Neuronal stem cell (in vitro differentiated cells): ENCODE data around the gene NPDC1.
A peak's percentile ranks its signal among the peaks of the same experiment; 100 is the strongest.

Experiments
- DNase-seq: peaks from one replicate; pipeline ENCODE4 v3.0.0-alpha.2; 2013; ENCODE audit warnings: low spot score
- H2AFZ ChIP-seq: one replicate; pipeline ENCODE4 v1.6.1; 2013; ENCODE audit warnings: mild to moderate bottlenecking, low read length, inconsistent platforms
- H2AK5ac ChIP-seq: 2 replicates; pipeline ENCODE4 v1.6.1; 2013; ENCODE audit warnings: low read depth, mild to moderate bottlenecking, inconsistent platforms, low read length, moderate library complexity, mixed read lengths
- H2BK120ac ChIP-seq: 2 replicates; pipeline ENCODE4 v1.6.1; 2013; ENCODE audit warnings: low read depth, mild to moderate bottlenecking, inconsistent platforms, low read length, moderate library complexity, mixed read lengths
- H2BK12ac ChIP-seq: one replicate; pipeline ENCODE4 v1.6.1; 2013; ENCODE audit warnings: low read length, inconsistent platforms
- H2BK15ac ChIP-seq: 2 replicates; pipeline ENCODE4 v1.6.1; 2013; ENCODE audit warnings: mild to moderate bottlenecking, low read length, inconsistent platforms, mixed read lengths
- H2BK5ac ChIP-seq: one replicate; pipeline ENCODE4 v1.6.1; 2013; ENCODE audit warnings: inconsistent platforms, mild to moderate bottlenecking, low read length, moderate library complexity
- H3K14ac ChIP-seq: one replicate; pipeline ENCODE4 v1.6.1; 2013; ENCODE audit warnings: low read length, inconsistent platforms
- H3K18ac ChIP-seq: 2 replicates; pipeline ENCODE4 v1.6.1; 2013; ENCODE audit warnings: low read length, inconsistent platforms
- H3K23ac ChIP-seq: 2 replicates; pipeline ENCODE4 v1.6.1; 2013; ENCODE audit warnings: low read depth, mild to moderate bottlenecking, mixed read lengths, low read length, inconsistent platforms; ENCODE audit not compliant: poor library complexity
- H3K27ac ChIP-seq: replicated peaks from 3 replicates; pipeline ENCODE4 v1.5.1; 2013; ENCODE audit warnings: low read length, inconsistent platforms
- H3K27me3 ChIP-seq, 3 experiments: 2 replicates each; pipeline ENCODE4 v1.6.1; 2013; ENCODE audit warnings: low read length in 3 of 3, mild to moderate bottlenecking in 2 of 3, inconsistent platforms in 1 of 3, low read depth in 1 of 3, mixed read lengths in 1 of 3, moderate library complexity in 1 of 3; ENCODE audit not compliant: control insufficient read depth in 3 of 3, insufficient read depth in 3 of 3
- H3K36me3 ChIP-seq, 2 donors: replicated peaks in 1 of 2; 2 replicates each; pipeline ENCODE4 v1.6.1; 2013; ENCODE audit warnings: low read length in 2 of 2; ENCODE audit not compliant: control insufficient read depth in 2 of 2, insufficient read depth in 2 of 2
- H3K4ac ChIP-seq: 2 replicates; pipeline ENCODE4 v1.6.1; 2013; ENCODE audit warnings: inconsistent platforms, mild to moderate bottlenecking, low read length, moderate library complexity
- H3K4me1 ChIP-seq, 2 donors: 1 replicate in 1 of 2; 2 replicates in 1 of 2; pipeline ENCODE4 v1.6.1; 2013; ENCODE audit warnings: low read length in 2 of 2, low read depth in 1 of 2; ENCODE audit not compliant: control insufficient read depth in 2 of 2, insufficient read depth in 1 of 2
- H3K4me2 ChIP-seq: one replicate; pipeline ENCODE4 v1.6.1; 2013; ENCODE audit warnings: mild to moderate bottlenecking, low read length, inconsistent platforms; ENCODE audit not compliant: insufficient read depth, poor library complexity, severe bottlenecking
- H3K4me3 ChIP-seq, 2 donors: 2 replicates each; pipeline ENCODE4 v1.5.1; 2013; ENCODE audit warnings: low read length in 2 of 2, mild to moderate bottlenecking in 2 of 2, inconsistent platforms in 1 of 2, moderate library complexity in 1 of 2
- H3K79me1 ChIP-seq: one replicate; pipeline ENCODE4 v1.6.1; 2013; ENCODE audit warnings: low read depth, mild to moderate bottlenecking, inconsistent platforms, low read length, moderate library complexity
- H3K9ac ChIP-seq: one replicate; pipeline ENCODE4 v1.6.1; 2013; ENCODE audit warnings: mild to moderate bottlenecking, low read depth, low read length, inconsistent platforms; ENCODE audit not compliant: poor library complexity
- H3K9me3 ChIP-seq, 2 donors: replicated peaks in 1 of 2; 2 replicates each; pipeline versions ENCODE3 to v1.6.1; 2013; ENCODE audit warnings: low read length in 2 of 2, mild to moderate bottlenecking in 2 of 2, inconsistent platforms in 1 of 2, low read depth in 1 of 2, mixed read lengths in 1 of 2, moderate library complexity in 1 of 2; ENCODE audit not compliant: control insufficient read depth in 2 of 2, insufficient read depth in 1 of 2
- H4K8ac ChIP-seq: one replicate; pipeline ENCODE4 v1.6.1; 2013; ENCODE audit warnings: low read depth, mild to moderate bottlenecking, inconsistent platforms, low read length, moderate library complexity
- H4K91ac ChIP-seq: one replicate; pipeline ENCODE4 v1.6.1; 2013; ENCODE audit warnings: low read length, low read depth, mild to moderate bottlenecking, inconsistent platforms; ENCODE audit not compliant: poor library complexity
- WGBS, 2 donors: extraction: QIAGEN DNeasy Blood & Tissue Kit; methylation state at CpG; one replicate each; pipeline ENCODE4 v1.1.7; 2013; ENCODE audit warnings: missing lambda C conversion rate in 2 of 2, mixed read lengths in 1 of 2; ENCODE audit not compliant: insufficient read length in 2 of 2, insufficient replicate concordance in 1 of 2; ENCODE audit errors: extremely low coverage in 2 of 2; 5-methylcytosine and 5-hydroxymethylcytosine counted together

NPDC1 gene

DNA sequence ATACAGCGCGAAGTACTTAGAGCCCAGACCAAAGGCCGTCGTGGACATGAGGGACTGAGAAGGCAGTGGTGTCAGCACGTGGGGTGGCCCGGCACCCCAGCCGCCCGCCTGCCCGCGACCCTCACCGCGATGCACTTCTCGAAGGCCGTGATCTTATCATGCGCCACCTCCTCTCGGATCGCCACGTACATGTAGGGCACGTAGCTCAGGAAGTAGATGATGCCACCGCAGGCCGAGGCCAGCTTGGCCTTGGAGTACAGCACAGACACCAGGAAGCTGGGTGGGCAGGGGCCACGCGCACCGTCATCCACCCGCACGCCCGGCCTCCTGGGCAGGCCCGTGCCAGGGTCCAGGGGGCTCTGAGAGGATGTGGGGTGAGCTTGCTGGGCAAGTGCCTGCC, 28.9 kb downstream of the NPDC1 start:
- H3K23ac ChIP-seq = peak overlapping the region; percentile 11
- H3K9ac ChIP-seq = no peak overlapping the region
- H2AK5ac ChIP-seq = no peak overlapping the region
- H2AFZ ChIP-seq = no peak overlapping the region
- H3K36me3 ChIP-seq = peaks cover 22 to 42% of the 10 kb centered on the region in 2 donors
- no peak overlapping the region for H2BK12ac ChIP-seq
- no CpG with 5 or more reads among the region's 28 CpGs for WGBS, 2 donors
- no peak overlapping the region for H4K8ac ChIP-seq
- peaks cover 0 to 6% of the 10 kb centered on the region in 2 donors for H3K9me3 ChIP-seq
- no peak for DNase-seq
- H4K91ac ChIP-seq = peak overlapping the region; percentile 53
- H3K27me3 ChIP-seq = no peaks in the 10 kb centered on the region
- H3K4me3 ChIP-seq = peak overlapping the region in 1 of 2 donors; percentile 66
- no peak overlapping the region for H3K4me2 ChIP-seq
- H3K14ac ChIP-seq = no peak overlapping the region
- no peaks in the 10 kb centered on the region for H3K4me1 ChIP-seq
- no peak overlapping the region for H3K27ac ChIP-seq
- no peak overlapping the region for H2BK15ac ChIP-seq
- H3K18ac ChIP-seq = no peak overlapping the region
- peaks cover 6% of the 10 kb centered on the region for H3K79me1 ChIP-seq
- H3K4ac ChIP-seq = no peak overlapping the region
- H2BK120ac ChIP-seq = no peak overlapping the region
- peak overlapping the region; percentile 69 for H2BK5ac ChIP-seq

DNA sequence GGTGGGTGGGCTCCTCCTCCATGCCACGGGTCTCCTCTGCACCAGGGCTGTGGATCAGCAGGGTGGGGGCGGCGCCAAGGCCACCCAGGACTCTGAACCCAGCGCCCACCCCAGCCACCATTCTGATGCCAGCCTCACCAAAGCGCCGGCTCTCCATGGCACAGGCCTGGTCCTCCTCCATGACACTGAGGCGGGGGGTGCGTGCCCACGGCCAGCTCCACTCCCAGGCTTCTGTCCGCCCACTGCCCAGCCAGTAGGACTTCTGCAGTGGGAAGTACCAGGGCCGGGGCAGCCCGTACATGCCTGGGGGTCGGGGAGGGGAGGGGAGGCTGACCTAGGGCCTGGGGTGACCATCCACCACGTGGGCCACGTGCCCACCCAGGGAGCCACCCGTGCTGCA, 29.5 kb downstream of the NPDC1 start:
- no CpG with 5 or more reads among the region's 16 CpGs for WGBS, 2 donors

DNA sequence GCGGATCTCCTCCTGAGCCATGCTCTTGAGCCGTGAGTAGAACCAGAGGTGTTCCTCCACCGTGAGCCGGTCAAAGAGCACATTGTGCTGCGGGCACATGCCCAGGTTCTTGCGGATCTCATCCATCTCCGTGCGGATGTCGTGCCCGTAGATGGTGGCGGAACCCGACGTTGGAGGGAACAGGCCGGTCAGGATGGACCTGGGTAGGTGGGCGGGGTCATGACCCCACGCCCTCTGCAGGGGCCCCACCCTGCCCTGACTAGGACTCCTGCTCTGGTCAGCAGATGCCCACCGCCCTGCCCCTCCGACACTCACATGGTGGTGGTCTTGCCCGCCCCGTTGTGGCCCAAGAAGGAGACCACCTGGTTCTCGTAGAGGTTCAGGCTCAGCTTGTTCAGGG, 30.0 kb downstream of the NPDC1 start:
- no peak for DNase-seq
- Histone ChIP-seq H2AK5ac (no peak overlapping the region), H2BK15ac (no peak overlapping the region), H2BK120ac (no peak overlapping the region), H3K23ac (no peak overlapping the region), H2BK12ac (no peak overlapping the region), H3K79me1 (peaks cover 6% of the 10 kb centered on the region), H2AFZ (no peak overlapping the region), H3K14ac (no peak overlapping the region), H3K36me3 (peaks cover 24 to 42% of the 10 kb centered on the region in 2 donors), H2BK5ac (no peak overlapping the region), H3K27ac (no peak overlapping the region), H3K4me2 (no peak overlapping the region), H3K18ac (no peak overlapping the region), H3K4ac (no peak overlapping the region), H3K4me3 (no peak overlapping the region), H3K27me3 (no peaks in the 10 kb centered on the region), H4K8ac (no peak overlapping the region), H3K4me1 (no peaks in the 10 kb centered on the region), H4K91ac (no peak overlapping the region), H3K9ac (no peak overlapping the region), H3K9me3 (peaks cover 0 to 6% of the 10 kb centered on the region in 2 donors)
- no CpG with 5 or more reads among the region's 21 CpGs for WGBS, 2 donors

More for the DNA sequence above, 29.5 kb downstream of the NPDC1 start:
- Histone ChIP-seq H2AFZ (no peak overlapping the region), H2AK5ac (no peak overlapping the region), H3K9me3 (peaks cover 0 to 6% of the 10 kb centered on the region in 2 donors), H3K4me1 (no peaks in the 10 kb centered on the region), H3K18ac (no peak overlapping the region), H2BK12ac (no peak overlapping the region), H3K4me3 (no peak overlapping the region), H3K23ac (no peak overlapping the region), H2BK15ac (no peak overlapping the region), H2BK5ac (peak overlapping the region; percentile 69), H3K36me3 (peaks cover 24 to 42% of the 10 kb centered on the region in 2 donors), H3K27me3 (no peaks in the 10 kb centered on the region), H3K4ac (no peak overlapping the region), H3K14ac (no peak overlapping the region), H3K79me1 (peaks cover 6% of the 10 kb centered on the region), H2BK120ac (no peak overlapping the region), H4K91ac (no peak overlapping the region), H3K9ac (no peak overlapping the region), H3K27ac (no peak overlapping the region), H4K8ac (no peak overlapping the region), H3K4me2 (no peak overlapping the region)
- DNase-seq = no peak

- WGBS, 2 donors = no CpG with 5 or more reads among the region's 25 CpGs
- no peak overlapping the region for H3K18ac ChIP-seq
- no peak overlapping the region for H2BK12ac ChIP-seq
- H3K4me1 ChIP-seq = no peaks in the 10 kb centered on the region
- H2BK5ac ChIP-seq = no peak overlapping the region
- no peak for DNase-seq
- H2BK15ac ChIP-seq = no peak overlapping the region
- no peak overlapping the region for H3K4me3 ChIP-seq
- H3K27me3 ChIP-seq = no peaks in the 10 kb centered on the region
- H3K23ac ChIP-seq = peak overlapping the region; percentile 43
- H3K79me1 ChIP-seq = peaks cover 6% of the 10 kb centered on the region
- H4K91ac ChIP-seq = no peak overlapping the region
- no peak overlapping the region for H2AK5ac ChIP-seq
- no peak overlapping the region for H3K4me2 ChIP-seq
- H2BK120ac ChIP-seq = no peak overlapping the region
- peaks cover 25 to 42% of the 10 kb centered on the region in 2 donors for H3K36me3 ChIP-seq
- peak overlapping the region; percentile 44 for H3K9ac ChIP-seq
- H3K9me3 ChIP-seq = peaks cover 0 to 6% of the 10 kb centered on the region in 2 donors
- H3K4ac ChIP-seq = no peak overlapping the region
- H2AFZ ChIP-seq = no peak overlapping the region
- no peak overlapping the region for H3K14ac ChIP-seq
- H4K8ac ChIP-seq = no peak overlapping the region
- no peak overlapping the region for H3K27ac ChIP-seq
These were observed 30.4 kb downstream of the NPDC1 start for GRCh38 chr9:137015540-137015930.
